Measurements from ENCODE around the gene LYST.

DNA sequence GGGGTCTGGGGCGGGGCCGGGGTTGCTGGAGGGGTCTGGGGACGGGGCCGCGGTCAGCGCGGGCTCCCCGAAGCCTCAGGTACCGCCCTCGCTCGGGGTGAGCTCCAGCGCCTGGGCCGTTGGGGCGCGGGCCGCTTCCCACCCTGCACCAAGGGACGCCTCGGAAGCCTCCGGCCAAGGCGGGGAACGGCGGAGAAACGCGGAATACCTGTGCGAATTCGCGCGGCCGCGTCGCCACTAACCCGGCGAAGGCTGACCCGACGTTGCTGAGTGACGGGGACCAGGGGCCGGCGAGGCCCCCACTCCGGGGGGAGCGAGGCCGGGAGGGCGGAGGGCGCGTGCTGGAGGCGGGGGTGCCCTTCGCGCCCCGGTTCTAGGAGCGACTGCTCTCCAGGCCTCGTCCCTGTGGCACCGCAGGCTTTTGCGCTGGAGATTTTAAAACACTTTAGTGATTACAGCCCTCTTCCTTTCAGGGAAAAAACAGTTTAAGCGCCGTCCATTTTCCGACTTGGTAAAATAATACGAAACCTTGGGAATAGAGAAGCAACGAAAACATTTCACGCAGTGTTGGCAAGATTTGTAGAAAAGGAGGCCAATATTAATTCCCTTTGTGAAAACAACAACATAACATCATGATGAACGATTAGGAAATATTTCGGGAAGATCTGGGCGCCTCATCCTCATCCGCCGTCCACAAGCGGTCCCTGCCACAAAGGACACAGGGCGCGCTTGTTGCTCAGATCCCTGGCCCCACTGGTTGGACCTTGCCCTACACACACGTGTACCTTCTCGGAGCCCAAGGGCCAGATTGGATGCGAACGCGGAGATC lies 216.2 kb downstream of the LYST start:
- TF ChIP-seq, protein P1, sequence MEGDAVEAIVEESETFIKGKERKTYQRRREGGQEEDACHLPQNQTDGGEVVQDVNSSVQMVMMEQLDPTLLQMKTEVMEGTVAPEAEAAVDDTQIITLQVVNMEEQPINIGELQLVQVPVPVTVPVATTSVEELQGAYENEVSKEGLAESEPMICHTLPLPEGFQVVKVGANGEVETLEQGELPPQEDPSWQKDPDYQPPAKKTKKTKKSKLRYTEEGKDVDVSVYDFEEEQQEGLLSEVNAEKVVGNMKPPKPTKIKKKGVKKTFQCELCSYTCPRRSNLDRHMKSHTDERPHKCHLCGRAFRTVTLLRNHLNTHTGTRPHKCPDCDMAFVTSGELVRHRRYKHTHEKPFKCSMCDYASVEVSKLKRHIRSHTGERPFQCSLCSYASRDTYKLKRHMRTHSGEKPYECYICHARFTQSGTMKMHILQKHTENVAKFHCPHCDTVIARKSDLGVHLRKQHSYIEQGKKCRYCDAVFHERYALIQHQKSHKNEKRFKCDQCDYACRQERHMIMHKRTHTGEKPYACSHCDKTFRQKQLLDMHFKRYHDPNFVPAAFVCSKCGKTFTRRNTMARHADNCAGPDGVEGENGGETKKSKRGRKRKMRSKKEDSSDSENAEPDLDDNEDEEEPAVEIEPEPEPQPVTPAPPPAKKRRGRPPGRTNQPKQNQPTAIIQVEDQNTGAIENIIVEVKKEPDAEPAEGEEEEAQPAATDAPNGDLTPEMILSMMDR (conservative IDR thresholded peaks at IDR 0.05; ENCODE audit: low read depth, low read length), result no peak
- TF ChIP-seq EZH2 (IDR thresholded peaks at IDR 0.05; ENCODE audit: low read length, unreplicated experiment), result no peak
- no peak for TF ChIP-seq EZH2phosphoT487 (IDR thresholded peaks at IDR 0.05; ENCODE audit: borderline replicate concordance, low read length)
